Transverse colon (tissue), 4 donors: ENCODE results near the gene AR.

ENCODE experiments used
- EP300 ChIP-seq: sonication (generic); formaldehyde crosslinking; IDR thresholded peaks from one replicate; pipeline ENCODE4 v1.6.1; 2017; ENCODE audit warnings: antibody characterized with exemption, low read depth
- POLR2A ChIP-seq: fragments of 450-650 bp; IDR thresholded peaks from one replicate; pipeline ENCODE4 v1.6.1; 2016; ENCODE audit warnings: antibody characterized with exemption, mild to moderate bottlenecking, moderate library complexity
- POLR2AphosphoS5 ChIP-seq, 3 donors: sonication (generic); formaldehyde crosslinking; IDR thresholded peaks; one replicate each; pipeline ENCODE4 v1.6.1; 2016; ENCODE audit warnings: antibody characterized with exemption in 3 of 3
- TF ChIP-seq, protein P1 (sequence below), 5 experiments: fragments of 200-600 bp in 3 of 5; fragments of 450-650 bp in 2 of 5; sonication (generic) in 3 of 5; IDR thresholded peaks; 1 replicate in 2 of 5; 2 replicates in 3 of 5; pipeline ENCODE4 v1.5.1; 2016 to 2017; ENCODE audit warnings: antibody characterized with exemption in 5 of 5, inconsistent platforms in 3 of 5, mild to moderate bottlenecking in 2 of 5, moderate library complexity in 1 of 5

DNA sequence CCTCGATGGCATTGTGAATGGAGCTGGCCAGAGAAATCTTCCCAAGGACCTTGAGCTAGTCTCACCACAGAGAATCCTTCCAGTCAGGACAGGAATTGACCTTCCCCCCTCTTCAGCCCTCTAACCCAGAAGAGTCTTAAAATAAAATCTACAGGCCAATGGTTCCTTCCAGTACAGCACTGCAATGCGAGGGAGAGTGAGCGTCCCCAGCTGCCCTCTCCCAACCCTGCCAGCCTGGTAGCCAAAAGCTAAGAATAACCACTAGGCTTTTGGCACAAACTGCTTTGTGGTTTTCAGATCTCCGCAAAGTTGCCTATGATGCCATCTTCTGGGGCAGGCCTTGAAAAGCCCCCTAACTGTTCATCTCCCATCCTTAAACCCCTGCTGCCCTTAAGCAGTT, 175.1 kb downstream of the AR start:
- TF ChIP-seq, protein P1, sequence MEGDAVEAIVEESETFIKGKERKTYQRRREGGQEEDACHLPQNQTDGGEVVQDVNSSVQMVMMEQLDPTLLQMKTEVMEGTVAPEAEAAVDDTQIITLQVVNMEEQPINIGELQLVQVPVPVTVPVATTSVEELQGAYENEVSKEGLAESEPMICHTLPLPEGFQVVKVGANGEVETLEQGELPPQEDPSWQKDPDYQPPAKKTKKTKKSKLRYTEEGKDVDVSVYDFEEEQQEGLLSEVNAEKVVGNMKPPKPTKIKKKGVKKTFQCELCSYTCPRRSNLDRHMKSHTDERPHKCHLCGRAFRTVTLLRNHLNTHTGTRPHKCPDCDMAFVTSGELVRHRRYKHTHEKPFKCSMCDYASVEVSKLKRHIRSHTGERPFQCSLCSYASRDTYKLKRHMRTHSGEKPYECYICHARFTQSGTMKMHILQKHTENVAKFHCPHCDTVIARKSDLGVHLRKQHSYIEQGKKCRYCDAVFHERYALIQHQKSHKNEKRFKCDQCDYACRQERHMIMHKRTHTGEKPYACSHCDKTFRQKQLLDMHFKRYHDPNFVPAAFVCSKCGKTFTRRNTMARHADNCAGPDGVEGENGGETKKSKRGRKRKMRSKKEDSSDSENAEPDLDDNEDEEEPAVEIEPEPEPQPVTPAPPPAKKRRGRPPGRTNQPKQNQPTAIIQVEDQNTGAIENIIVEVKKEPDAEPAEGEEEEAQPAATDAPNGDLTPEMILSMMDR (IDR thresholded peaks at IDR 0.05) = no peak
- TF ChIP-seq POLR2AphosphoS5 (IDR thresholded peaks at IDR 0.05) (no peak), POLR2A (no peak), EP300 (no peak)
